Activated CD8-positive, alpha-beta memory T cell treated with anti-CD3 and anti-CD28 coated beads for 4 hours (primary cell): ENCODE data around the gene ALB.

ENCODE experiments used
- DNase-seq, 2 donors: peaks; one replicate each; pipeline ENCODE4 v3.0.0-alpha.2; 2020; ENCODE audit warnings: low read depth in 2 of 2

ALB gene

GRCh38 chr4:73408181-73408867, 4.2 kb downstream of the ALB start:
- no peak for DNase-seq

- no peak for DNase-seq
Measured at GRCh38 chr4:73409012-73409862, 5.2 kb downstream of the ALB start.

GRCh38 chr4:73409978-73410548, 6.0 kb downstream of the ALB start:
- no peak for DNase-seq

GRCh38 chr4:73410916-73411730, 7.0 kb downstream of the ALB start:
- DNase-seq: no peak

- no peak for DNase-seq
Measured at GRCh38 chr4:73411731-73412414, 7.8 kb downstream of the ALB start.

- no peak for DNase-seq
Measured at GRCh38 chr4:73413294-73413755, 9.2 kb downstream of the ALB start.

- no peak for DNase-seq
Measured at GRCh38 chr4:73414936-73415271, 10.8 kb downstream of the ALB start.

GRCh38 chr4:73415807-73416238, 11.7 kb downstream of the ALB start:
- DNase-seq: no peak

GRCh38 chr4:73416423-73417087, 12.5 kb downstream of the ALB start:
- no peak for DNase-seq

- no peak for DNase-seq
Measured at GRCh38 chr4:73417342-73417741, 13.3 kb downstream of the ALB start.

GRCh38 chr4:73417973-73418372, 13.9 kb downstream of the ALB start:
- no peak for DNase-seq

- no peak for DNase-seq
Measured at GRCh38 chr4:73418677-73419076, 14.6 kb downstream of the ALB start.

GRCh38 chr4:73419106-73420038, 15.3 kb downstream of the ALB start:
- no peak for DNase-seq

GRCh38 chr4:73420615-73421014, 16.5 kb downstream of the ALB start:
- DNase-seq: no peak

- no peak for DNase-seq
Measured at GRCh38 chr4:73421708-73422457, 17.8 kb downstream of the ALB start.

GRCh38 chr4:73422458-73422752, 18.3 kb downstream of the ALB start:
- no peak for DNase-seq

- DNase-seq: no peak
Measured at GRCh38 chr4:73423184-73423583, 19.1 kb downstream of the ALB start.

GRCh38 chr4:73426666-73427065, 22.6 kb downstream of the ALB start:
- DNase-seq: no peak

- no peak for DNase-seq
Measured at GRCh38 chr4:73429118-73429517, 25.0 kb downstream of the ALB start.
